ENCODE results near the gene CSTF2T.
"Not testable (repeated sequence)": the region's sequence is repeated elsewhere in the genome, so short reads cannot be mapped to it uniquely, and the experiment has no call there.

CSTF2T gene

GRCh38 chr10:51694086-51694768 lies 5.2 kb downstream of the CSTF2T start:
- Histone ChIP-seq H3K4me3 (ENCODE audit: low read depth, low read length) (no peak overlapping the region), H3K4me2 (ENCODE audit: low read length) (no peak overlapping the region), H3K27me3 (ENCODE audit: control insufficient read depth, insufficient read depth, low read length) (no peaks in the 10 kb centered on the region), H3K27ac (no peak overlapping the region), H3K79me2 (peaks cover 14% of the 10 kb centered on the region), H3K9me3 (ENCODE audit: control insufficient read depth, low read length) (no peaks in the 10 kb centered on the region), H3K4me1 (peaks cover 12% of the 10 kb centered on the region), H3K9ac (no peak overlapping the region), H3K36me3 (ENCODE audit: control insufficient read depth, insufficient read depth, low read length) (no peaks in the 10 kb centered on the region), H2AFZ (no peak overlapping the region)
- TF ChIP-seq CTCF (IDR thresholded peaks at IDR 0.05): no peak

GRCh38 chr10:51691135-51691534 lies 8.3 kb downstream of the CSTF2T start:
- no peak for TF ChIP-seq CTCF (IDR thresholded peaks at IDR 0.05)
- Histone ChIP-seq H3K4me1 (no peaks in the 10 kb centered on the region), H3K27ac (no peak overlapping the region), H3K9me3 (ENCODE audit: control insufficient read depth, low read length) (no peaks in the 10 kb centered on the region), H2AFZ (peak overlapping the region; percentile 36), H3K4me2 (ENCODE audit: low read length) (no peak overlapping the region), H3K4me3 (ENCODE audit: low read depth, low read length) (no peak overlapping the region), H3K36me3 (ENCODE audit: control insufficient read depth, insufficient read depth, low read length) (no peaks in the 10 kb centered on the region), H3K79me2 (no peaks in the 10 kb centered on the region), H3K27me3 (ENCODE audit: control insufficient read depth, insufficient read depth, low read length) (no peaks in the 10 kb centered on the region), H3K9ac (no peak overlapping the region)

- Histone ChIP-seq H3K4me2 (ENCODE audit: low read length) (no peak overlapping the region), H3K79me2 (no peaks in the 10 kb centered on the region), H3K36me3 (ENCODE audit: control insufficient read depth, insufficient read depth, low read length) (no peaks in the 10 kb centered on the region), H3K27ac (no peak overlapping the region), H2AFZ (no peak overlapping the region), H3K9ac (no peak overlapping the region), H3K4me3 (ENCODE audit: low read depth, low read length) (no peak overlapping the region), H3K27me3 (ENCODE audit: control insufficient read depth, insufficient read depth, low read length) (no peaks in the 10 kb centered on the region), H3K9me3 (ENCODE audit: control insufficient read depth, low read length) (no peaks in the 10 kb centered on the region), H3K4me1 (no peaks in the 10 kb centered on the region)
- TF ChIP-seq CTCF (IDR thresholded peaks at IDR 0.05): no peak
These were observed 9.9 kb downstream of the CSTF2T start for GRCh38 chr10:51689536-51689935.

GRCh38 chr10:51688826-51689225 lies 10.6 kb downstream of the CSTF2T start:
- not testable (repeated sequence) for H3K27ac ChIP-seq

GRCh38 chr10:51687296-51687695 lies 12.1 kb downstream of the CSTF2T start:
- Histone ChIP-seq H3K27me3 (ENCODE audit: control insufficient read depth, insufficient read depth, low read length) (no peaks in the 10 kb centered on the region), H3K9ac (no peak overlapping the region), H3K36me3 (ENCODE audit: control insufficient read depth, insufficient read depth, low read length) (no peaks in the 10 kb centered on the region), H3K4me3 (ENCODE audit: low read depth, low read length) (no peak overlapping the region), H3K4me2 (ENCODE audit: low read length) (no peak overlapping the region), H3K4me1 (peaks cover 5% of the 10 kb centered on the region), H3K9me3 (ENCODE audit: control insufficient read depth, low read length) (no peaks in the 10 kb centered on the region), H3K27ac (no peak overlapping the region), H2AFZ (no peak overlapping the region), H3K79me2 (no peaks in the 10 kb centered on the region)
- TF ChIP-seq CTCF (IDR thresholded peaks at IDR 0.05): no peak

More at GRCh38 chr10:51688826-51689225, 10.6 kb downstream of the CSTF2T start:
- H3K27me3 ChIP-seq (ENCODE audit: control insufficient read depth, insufficient read depth, low read length); H3K79me2 ChIP-seq; H3K4me3 ChIP-seq (ENCODE audit: low read depth, low read length); H3K9me3 ChIP-seq (ENCODE audit: control insufficient read depth, low read length); H3K36me3 ChIP-seq (ENCODE audit: control insufficient read depth, insufficient read depth, low read length); H3K9ac ChIP-seq; H2AFZ ChIP-seq; H3K4me1 ChIP-seq; H3K4me2 ChIP-seq (ENCODE audit: low read length): not testable (repeated sequence)

Measured in parathyroid adenoma (tissue), 2 donors.